Panc1 (cell line): ENCODE data around the gene GRAMD1B.

Experiments
- CTCF ChIP-seq: fragments of 450-650 bp; IDR thresholded peaks from 2 replicates; pipeline ENCODE4 v1.5.1; 2017; ENCODE audit warnings: mild to moderate bottlenecking
- POLR2AphosphoS5 ChIP-seq: IDR thresholded peaks from 2 replicates; pipeline ENCODE4 v1.6.1; 2012; ENCODE audit warnings: mild to moderate bottlenecking, low read depth, low read length, moderate library complexity
- REST ChIP-seq, 2 experiments: IDR thresholded peaks; 2 replicates each; pipeline ENCODE4 v1.6.1; 2011 to 2012; ENCODE audit warnings: low read depth in 2 of 2, control low read depth in 1 of 2, low read length in 1 of 2, mild to moderate bottlenecking in 1 of 2, moderate library complexity in 1 of 2; ENCODE audit not compliant: insufficient read depth in 1 of 2
- TCF7L2 ChIP-seq: IDR thresholded peaks from 2 replicates; pipeline ENCODE4 v1.6.1; 2011; ENCODE audit warnings: mild to moderate bottlenecking, low read depth, low read length, inconsistent platforms

- TF ChIP-seq CTCF (no peak), POLR2AphosphoS5 (no peak), REST (IDR thresholded peaks at IDR 0.05; ENCODE audit: insufficient read depth in 1 of 2, low read depth in 2 of 2, low read length in 1 of 2) (no peak), TCF7L2 (no peak)
These were observed 28.4 kb downstream of the GRAMD1B start for GRCh38 chr11:123458501-123458900.
